NOMO-1 treated with DMSO at 0.1 percent for 48 hours (cell line): ENCODE results near the gene LMBR1.
A peak's percentile ranks its signal among the peaks of the same experiment; 100 is the strongest.
"Not testable (repeated sequence)": the region's sequence is repeated elsewhere in the genome, so short reads cannot be mapped to it uniquely, and the experiment has no call there.

ENCODE experiments used
- DNase-seq: peaks from one replicate; lab custom pipeline; 2025; ENCODE audit not compliant: unreplicated experiment; lab: John Stamatoyannopoulos, UW

The LMBR1 gene

GRCh38 chr7:156661637-156662036, 231.3 kb downstream of the LMBR1 start:
- DNase-seq, result no peak

GRCh38 chr7:156659961-156660360, 233.0 kb downstream of the LMBR1 start:
- DNase-seq, result no peak

- DNase-seq, result no peak
Observed at GRCh38 chr7:156659203-156659602, 233.8 kb downstream of the LMBR1 start.

GRCh38 chr7:156657681-156658080, 235.3 kb downstream of the LMBR1 start:
- DNase-seq, result no peak

- DNase-seq, result no peak
Observed at GRCh38 chr7:156656598-156656997, 236.4 kb downstream of the LMBR1 start.

- DNase-seq, result no peak
Observed at GRCh38 chr7:156655983-156656382, 237.0 kb downstream of the LMBR1 start.

- no peak for DNase-seq
Observed at GRCh38 chr7:156655251-156655650, 237.7 kb downstream of the LMBR1 start.

- DNase-seq, result no peak
Observed at GRCh38 chr7:156654511-156655234, 238.3 kb downstream of the LMBR1 start.

- DNase-seq, result no peak
Observed at GRCh38 chr7:156652886-156653568, 240.0 kb downstream of the LMBR1 start.

- DNase-seq, result no peak
Observed at GRCh38 chr7:156651474-156651873, 241.5 kb downstream of the LMBR1 start.

GRCh38 chr7:156650042-156650441, 242.9 kb downstream of the LMBR1 start:
- DNase-seq, result peak; percentile 0

- not testable (repeated sequence) for DNase-seq
Observed at GRCh38 chr7:156647330-156647729, 245.7 kb downstream of the LMBR1 start.

GRCh38 chr7:156642306-156643045, 250.5 kb downstream of the LMBR1 start:
- DNase-seq, result no peak

- peak; percentile 15 for DNase-seq
Observed at GRCh38 chr7:156640949-156641485, 252.0 kb downstream of the LMBR1 start.

- peak; percentile 50 for DNase-seq
Observed at GRCh38 chr7:156640257-156640948, 252.6 kb downstream of the LMBR1 start, which contains the start of gene RNF32. RNF32 (plus strand) TSS chr7:156640774; CDS start chr7:156643878, 3,104 bp downstream.

GRCh38 chr7:156639426-156640256, 253.3 kb downstream of the LMBR1 start:
- DNase-seq, result no peak

- DNase-seq, result no peak
Observed at GRCh38 chr7:156638443-156639077, 254.4 kb downstream of the LMBR1 start.

GRCh38 chr7:156637093-156637492, 255.9 kb downstream of the LMBR1 start:
- DNase-seq, result not testable (repeated sequence)
